Tibial nerve (tissue), 4 donors: ENCODE results near the gene LHFPL3. TPM values are rescaled to one million over a fixed set of nuclear protein-coding genes. Genes with fewer than 3 reads are reported as not detected.

Experiments used
- DNase-seq, 2 donors: peaks; one replicate each; pipeline ENCODE4 v3.0.0-alpha.2; 2019; ENCODE audit warnings: low spot score in 2 of 2
- H3K27ac ChIP-seq, 4 donors: fragments of 200-600 bp; sonication (generic) in 3 of 4; one replicate each; pipeline ENCODE4 v1.5.1; 2017 to 2019; ENCODE audit warnings: mild to moderate bottlenecking in 1 of 4
- H3K27me3 ChIP-seq, 2 donors: fragments of 200-600 bp; sonication (generic) in 1 of 2; one replicate each; pipeline versions ENCODE4 v1.5.1 to v1.6.0; 2017 to 2019
- H3K36me3 ChIP-seq, 3 donors: fragments of 200-600 bp; sonication (generic); one replicate each; pipeline ENCODE4 v1.5.1; 2018 to 2019
- H3K4me1 ChIP-seq, 4 donors: fragments of 200-600 bp; sonication (generic) in 3 of 4; one replicate each; pipeline ENCODE4 v1.5.1; 2017 to 2019
- H3K4me3 ChIP-seq, 4 donors: fragments of 200-600 bp; sonication (generic) in 3 of 4; one replicate each; pipeline ENCODE4 v1.5.1; 2017 to 2019; ENCODE audit warnings: mild to moderate bottlenecking in 1 of 4, moderate library complexity in 1 of 4
- H3K9me3 ChIP-seq, 4 donors: fragments of 200-600 bp; sonication (generic) in 3 of 4; one replicate each; pipeline ENCODE4 v1.5.1; 2017 to 2019
- CTCF ChIP-seq, 5 experiments: fragments of 200-600 bp in 3 of 5; fragments of 450-650 bp in 2 of 5; sonication (generic) in 3 of 5; IDR thresholded peaks; one replicate each; pipeline ENCODE4 v1.5.1; 2016 to 2019; ENCODE audit warnings: antibody characterized with exemption in 5 of 5, mild to moderate bottlenecking in 3 of 5, moderate library complexity in 2 of 5
- EP300 ChIP-seq, 2 donors: sonication (generic); formaldehyde crosslinking; IDR thresholded peaks; one replicate each; pipeline ENCODE4 v1.6.1; 2017; ENCODE audit warnings: antibody characterized with exemption in 2 of 2, mild to moderate bottlenecking in 1 of 2
- POLR2A ChIP-seq, 2 donors: fragments of 450-650 bp; IDR thresholded peaks; one replicate each; pipeline ENCODE4 v1.6.1; 2017; ENCODE audit warnings: antibody characterized with exemption in 2 of 2, mild to moderate bottlenecking in 2 of 2, moderate library complexity in 2 of 2
- WGBS, 2 donors: methylation state at CpG; one replicate each; pipeline ENCODE4 v1.1.5; 2018; 5-methylcytosine and 5-hydroxymethylcytosine counted together
- total RNA-seq, 4 donors: library from RNA; depleted of rRNA; stranded (reverse); fragments of >200 nt; gene quantifications; one replicate each; pipeline ENCODE4 v1.1.0, GENCODE V29; 2016

LHFPL3 gene
- total RNA-seq, 4 donors from 2014 or later, result not detected

- no peak overlapping the region for H3K27ac ChIP-seq
- WGBS, 2 donors, result 43 to 45% methylated on average over 8 of the region's 8 CpGs
- H3K4me1 ChIP-seq, result no peaks in the 10 kb centered on the region
- no peaks in the 10 kb centered on the region for H3K36me3 ChIP-seq
- H3K27me3 ChIP-seq, result no peaks in the 10 kb centered on the region
- H3K4me3 ChIP-seq, result no peak overlapping the region
- no peaks in the 10 kb centered on the region for H3K9me3 ChIP-seq
- TF ChIP-seq POLR2A (IDR thresholded peaks at IDR 0.05), result no peak
- TF ChIP-seq CTCF (IDR thresholded peaks at IDR 0.05), result no peak
- TF ChIP-seq EP300 (IDR thresholded peaks at IDR 0.05), result no peak
- DNase-seq, result no peak
Observed at GRCh38 chr7:104805449-104806317, 477.3 kb downstream of the LHFPL3 start.

DNA sequence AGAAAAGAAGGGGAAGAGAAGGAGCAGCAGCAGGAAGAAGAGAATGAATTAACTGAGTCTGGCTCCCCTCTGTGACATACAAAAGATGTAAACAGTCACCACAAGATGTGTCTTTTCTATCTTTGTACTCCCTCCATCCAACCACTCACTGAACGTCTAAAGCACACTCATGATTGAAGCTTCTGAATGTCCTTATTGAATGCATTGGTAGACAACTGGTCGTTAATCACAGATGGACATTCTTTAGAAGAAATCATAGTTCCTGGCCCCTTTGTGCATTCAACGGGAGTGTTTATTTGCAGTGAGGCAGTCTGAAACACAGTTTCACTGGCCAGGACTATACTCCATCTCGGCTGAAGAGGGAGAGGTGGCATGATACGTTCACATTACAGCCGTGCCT, 479.3 kb downstream of the LHFPL3 start:
- 52 to 66% methylated on average over 6 of the region's 6 CpGs for WGBS, 2 donors
- no peaks in the 10 kb centered on the region for H3K27me3 ChIP-seq
- no peak for DNase-seq
- no peaks in the 10 kb centered on the region for H3K36me3 ChIP-seq
- no peak overlapping the region for H3K4me3 ChIP-seq
- no peaks in the 10 kb centered on the region for H3K4me1 ChIP-seq
- TF ChIP-seq POLR2A (IDR thresholded peaks at IDR 0.05) (no peak), CTCF (IDR thresholded peaks at IDR 0.05) (no peak), EP300 (IDR thresholded peaks at IDR 0.05) (no peak)
- H3K27ac ChIP-seq, result no peak overlapping the region
- H3K9me3 ChIP-seq, result no peaks in the 10 kb centered on the region

- Histone ChIP-seq H3K27me3 (no peaks in the 10 kb centered on the region), H3K9me3 (no peaks in the 10 kb centered on the region), H3K36me3 (no peaks in the 10 kb centered on the region), H3K27ac (no peak overlapping the region), H3K4me3 (no peak overlapping the region), H3K4me1 (no peaks in the 10 kb centered on the region)
- 88 to 97% methylated on average over 2 of the region's 2 CpGs for WGBS, 2 donors
- TF ChIP-seq EP300 (IDR thresholded peaks at IDR 0.05) (no peak), POLR2A (IDR thresholded peaks at IDR 0.05) (no peak), CTCF (IDR thresholded peaks at IDR 0.05) (no peak)
- no peak for DNase-seq
Observed at GRCh38 chr7:104809906-104810305, 481.5 kb downstream of the LHFPL3 start.

DNA sequence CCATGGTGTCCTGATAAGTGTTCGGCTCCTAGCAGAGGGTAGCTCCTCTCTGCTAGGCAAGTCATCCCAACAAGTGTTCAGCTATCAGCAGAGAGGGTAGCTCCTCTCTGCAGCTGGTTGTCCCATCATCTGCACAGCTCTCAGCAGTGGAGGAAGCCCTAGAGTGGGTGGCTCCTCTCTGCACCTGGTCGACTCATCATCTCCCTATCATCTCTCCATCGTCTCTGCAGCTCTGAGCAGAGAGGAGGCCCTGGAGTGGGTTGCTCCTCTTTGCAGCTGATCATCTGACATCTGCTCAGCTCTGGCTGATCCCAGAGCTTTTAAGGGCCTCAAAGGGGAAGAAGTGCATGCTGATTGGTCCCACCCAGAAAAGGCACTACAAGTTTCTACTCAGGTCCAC, 485.7 kb downstream of the LHFPL3 start:
- DNase-seq, result no peak
- Histone ChIP-seq H3K27me3 (no peaks in the 10 kb centered on the region), H3K27ac (no peak overlapping the region), H3K4me3 (no peak overlapping the region), H3K36me3 (no peaks in the 10 kb centered on the region), H3K9me3 (no peaks in the 10 kb centered on the region), H3K4me1 (no peaks in the 10 kb centered on the region)
- TF ChIP-seq CTCF (IDR thresholded peaks at IDR 0.05), result no peak
- no peak for TF ChIP-seq POLR2A (IDR thresholded peaks at IDR 0.05)
- TF ChIP-seq EP300 (IDR thresholded peaks at IDR 0.05), result no peak
- WGBS, 2 donors, result 76 to 84% methylated on average over 3 of the region's 3 CpGs

DNA sequence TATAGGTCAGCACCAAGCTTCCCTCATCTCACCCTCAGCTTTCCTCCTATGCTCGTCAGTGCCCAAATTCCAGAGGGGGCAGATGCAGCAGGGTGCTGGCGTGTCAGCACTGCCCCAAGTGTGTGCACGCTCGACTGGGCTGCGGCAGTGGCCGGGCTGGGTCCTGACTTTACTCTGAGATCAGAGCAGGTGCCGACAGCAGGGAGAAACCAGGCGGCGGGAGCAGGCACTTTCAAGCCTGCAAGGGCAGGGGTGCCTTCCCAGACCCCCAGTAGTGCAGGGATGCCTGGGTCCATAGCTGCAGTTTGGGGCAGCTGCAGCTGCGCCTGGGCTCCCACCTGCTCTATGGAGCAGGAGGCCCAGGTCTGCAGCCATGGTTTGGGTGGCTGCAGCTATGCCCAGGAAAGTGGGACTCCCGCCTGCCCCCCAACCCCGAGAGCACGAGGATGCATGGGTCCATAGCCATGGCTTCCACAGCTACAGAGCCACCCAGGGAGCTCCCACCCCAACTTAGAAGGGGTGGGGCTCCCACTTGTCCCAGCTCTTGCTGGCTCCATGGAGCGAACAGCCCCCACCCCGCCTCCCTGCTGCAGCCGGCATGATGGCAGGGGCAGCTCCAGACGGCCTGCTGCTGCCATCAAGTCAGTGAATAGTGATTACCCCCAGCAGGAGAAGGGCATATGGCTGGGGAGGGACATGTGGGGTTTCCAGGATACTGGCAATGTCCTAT, 486.4 kb downstream of the LHFPL3 start:
- no peaks in the 10 kb centered on the region for H3K27me3 ChIP-seq
- WGBS, 2 donors, result 80 to 90% methylated on average over 6 to 11 of the region's 17 CpGs
- no peak for DNase-seq
- H3K27ac ChIP-seq, result no peak overlapping the region
- TF ChIP-seq EP300 (IDR thresholded peaks at IDR 0.05) (no peak), CTCF (IDR thresholded peaks at IDR 0.05) (no peak), POLR2A (IDR thresholded peaks at IDR 0.05) (no peak)
- H3K4me3 ChIP-seq, result no peak overlapping the region
- H3K4me1 ChIP-seq, result no peaks in the 10 kb centered on the region
- no peaks in the 10 kb centered on the region for H3K36me3 ChIP-seq
- no peaks in the 10 kb centered on the region for H3K9me3 ChIP-seq
